PC-9 (cell line): ENCODE data around the gene KIAA0753. TPM values are rescaled to one million over a fixed set of nuclear protein-coding genes. Genes with fewer than 3 reads are reported as not detected.

ENCODE experiments used
- BruUV-seq: library from RNA; stranded (reverse); fragments of 400-500 nt; replicated peaks from 2 replicates; lab custom pipeline; 2021; lab: Mats Ljungman, UMichigan
- CTCF ChIA-PET: fragments of 300-600 bp; sonication (Branson Sonifier 250); formaldehyde crosslinking; loops from one replicate; lab custom pipeline; 2022; ENCODE audit warnings: antibody characterized with exemption; lab: Charles Lee
- POLR2A ChIA-PET: fragments of 300-600 bp; sonication (Branson Sonifier 250); formaldehyde crosslinking; loops from one replicate; lab custom pipeline; 2022; ENCODE audit warnings: antibody characterized with exemption; ENCODE audit not compliant: unreplicated experiment; lab: Charles Lee
- DNase-seq, 2 experiments: peaks; one replicate each; pipeline versions ENCODE4 v3.0.0 to v3.0.0-alpha.2; 2015 to 2022; ENCODE audit warnings: mixed read lengths in 1 of 2
- H2AFZ ChIP-seq: fragments of 200-600 bp; sonication (generic); 2 replicates; pipeline ENCODE4 v1.8.1; 2017; ENCODE audit warnings: antibody characterized with exemption
- H3F3A ChIP-seq: fragments of 200-600 bp; sonication (generic); 2 replicates; pipeline ENCODE4 v1.8.1; 2017; ENCODE audit warnings: antibody characterized with exemption, mild to moderate bottlenecking, low read depth; ENCODE audit not compliant: insufficient read depth
- H3K27ac ChIP-seq: fragments of 200-600 bp; sonication (generic); 2 replicates; pipeline ENCODE4 v1.6.1; 2016; ENCODE audit warnings: mixed run types
- H3K27me3 ChIP-seq: fragments of 200-600 bp; sonication (generic); 2 replicates; pipeline ENCODE4 v1.6.1; 2016; ENCODE audit warnings: low read depth, mixed run types; ENCODE audit not compliant: insufficient read depth
- H3K36me3 ChIP-seq: fragments of 200-600 bp; sonication (generic); 2 replicates; pipeline ENCODE4 v1.6.1; 2016; ENCODE audit warnings: low read depth, mixed run types
- H3K4me1 ChIP-seq: fragments of 200-600 bp; sonication (generic); replicated peaks from 2 replicates; pipeline ENCODE4 v1.6.1; 2016; ENCODE audit warnings: mixed run types; ENCODE audit not compliant: insufficient read depth
- H3K4me2 ChIP-seq: fragments of 200-600 bp; sonication (generic); 2 replicates; pipeline ENCODE4 v1.6.1; 2017; ENCODE audit warnings: mixed run types
- H3K4me3 ChIP-seq: fragments of 200-600 bp; sonication (generic); 2 replicates; pipeline ENCODE4 v1.6.1; 2016; ENCODE audit warnings: mixed run types
- H3K79me2 ChIP-seq: fragments of 200-600 bp; sonication (generic); 2 replicates; pipeline ENCODE4 v1.6.1; 2017; ENCODE audit warnings: low read depth, mixed run types
- H3K9me2 ChIP-seq: fragments of 200-600 bp; sonication (generic); 2 replicates; pipeline ENCODE4 v1.8.1; 2017; ENCODE audit warnings: mild to moderate bottlenecking; ENCODE audit not compliant: insufficient read depth
- H3K9me3 ChIP-seq: fragments of 200-600 bp; sonication (generic); 2 replicates; pipeline ENCODE4 v1.8.1; 2016; ENCODE audit warnings: low read depth; ENCODE audit not compliant: insufficient read depth
- H4K20me1 ChIP-seq: fragments of 200-600 bp; sonication (generic); 2 replicates; pipeline ENCODE4 v1.8.1; 2017; ENCODE audit not compliant: insufficient read depth
- CTCF ChIP-seq: fragments of 200-600 bp; sonication (generic); conservative IDR thresholded peaks from 2 replicates; pipeline ENCODE4 v1.6.1; 2017; ENCODE audit warnings: mixed run types, antibody characterized with exemption, mild to moderate bottlenecking, moderate library complexity
- EZH2 ChIP-seq: fragments of 200-600 bp; sonication (generic); IDR thresholded peaks from 2 replicates; pipeline ENCODE4 v1.8.0; 2017; ENCODE audit warnings: antibody characterized with exemption, low read depth
- intact Hi-C: fragments of 100-400 bp; cut with micrococcal nuclease; formaldehyde crosslinking; loops from one replicate; pipeline ENCODE4 v1.10.0; 2022; ENCODE audit not compliant: unreplicated experiment
- total RNA-seq: library from RNA; stranded (reverse); gene quantifications from 2 replicates; pipeline ENCODE4 v1.2.3, GENCODE V29; 2021

Gene KIAA0753
- total RNA-seq, 1 experiment from 2014 or later: 47.0 TPM

- BruUV-seq: no TSS peak
- Histone ChIP-seq H3K4me3 (no peak overlapping the region), H3K36me3 (no peaks in the 10 kb centered on the region), H3K9me3 (no peaks in the 10 kb centered on the region), H2AFZ (no peak overlapping the region), H3K4me2 (no peak overlapping the region), H3K79me2 (no peaks in the 10 kb centered on the region), H3K27me3 (no peaks in the 10 kb centered on the region), H3K9me2 (no peaks in the 10 kb centered on the region), H3F3A (no peaks in the 10 kb centered on the region), H4K20me1 (no peaks in the 10 kb centered on the region), H3K27ac (no peak overlapping the region), H3K4me1 (no peaks in the 10 kb centered on the region)
- ChIA-PET POLR2A (no interaction called here), CTCF (no interaction called here)
- intact Hi-C loops: no loop called here
- no peak for DNase-seq
- TF ChIP-seq CTCF (no peak), EZH2 (no peak)
Observed at GRCh38 chr17:6534846-6535514, 105.5 kb downstream of the KIAA0753 start.

GRCh38 chr17:6532441-6532885 lies 108.0 kb downstream of the KIAA0753 start:
- H3K4me1 ChIP-seq: no peaks in the 10 kb centered on the region
- H3K27me3 ChIP-seq: no peaks in the 10 kb centered on the region
- no peak overlapping the region for H2AFZ ChIP-seq
- POLR2A ChIA-PET: no interaction called here
- intact Hi-C loops: no loop called here
- H3K36me3 ChIP-seq: no peaks in the 10 kb centered on the region
- no peaks in the 10 kb centered on the region for H3K79me2 ChIP-seq
- TF ChIP-seq EZH2: no peak
- TF ChIP-seq CTCF: no peak
- DNase-seq: no peak
- CTCF ChIA-PET: no interaction called here
- no peaks in the 10 kb centered on the region for H3K9me2 ChIP-seq
- H3K4me2 ChIP-seq: no peak overlapping the region
- H3F3A ChIP-seq: no peaks in the 10 kb centered on the region
- no TSS peak for BruUV-seq
- H3K27ac ChIP-seq: no peak overlapping the region
- H3K4me3 ChIP-seq: no peak overlapping the region
- no peaks in the 10 kb centered on the region for H4K20me1 ChIP-seq
- H3K9me3 ChIP-seq: no peaks in the 10 kb centered on the region

- TF ChIP-seq CTCF (no peak), EZH2 (no peak)
- Histone ChIP-seq H3K27ac (no peak overlapping the region), H3K4me3 (no peak overlapping the region), H3F3A (no peaks in the 10 kb centered on the region), H4K20me1 (no peaks in the 10 kb centered on the region), H3K36me3 (no peaks in the 10 kb centered on the region), H3K4me2 (no peak overlapping the region), H3K9me2 (no peaks in the 10 kb centered on the region), H2AFZ (no peak overlapping the region), H3K79me2 (no peaks in the 10 kb centered on the region), H3K27me3 (no peaks in the 10 kb centered on the region), H3K9me3 (no peaks in the 10 kb centered on the region), H3K4me1 (no peaks in the 10 kb centered on the region)
- no TSS peak for BruUV-seq
- intact Hi-C loops: no loop called here
- no peak for DNase-seq
- ChIA-PET POLR2A (no interaction called here), CTCF (no interaction called here)
Observed at GRCh38 chr17:6531575-6531974, 108.9 kb downstream of the KIAA0753 start.
